HCT116 (cell line): ENCODE data around the gene ST7L. TPM values are rescaled to one million over a fixed set of nuclear protein-coding genes. Genes with fewer than 3 reads are reported as not detected.

ENCODE experiments used
- ATAC-seq: fragments of 200-7000 bp; cut with Tn5 transposase; 2 replicates; pipeline ENCODE4 v1.9.1; 2020; ENCODE audit warnings: mild to moderate bottlenecking, moderate library complexity
- BruUV-seq: library from RNA; stranded (reverse); fragments of 400-500 nt; replicated peaks from 2 replicates; lab custom pipeline; 2021; lab: Mats Ljungman, UMichigan
- CTCF ChIA-PET: fragments of 300-600 bp; sonication (Branson Sonifier 250); formaldehyde crosslinking; loops from one replicate; lab custom pipeline; 2021; ENCODE audit warnings: antibody characterized with exemption; lab: Charles Lee
- POLR2A ChIA-PET: fragments of 300-600, 350-600 bp; sonication (Branson Sonifier 250); formaldehyde crosslinking; loops from one replicate; lab custom pipeline; 2021; ENCODE audit warnings: antibody characterized with exemption; lab: Charles Lee
- RAD21 ChIA-PET, 2 experiments: fragments of 300-600 bp; sonication (Branson Sonifier 250); formaldehyde crosslinking; loops; one replicate each; lab custom pipeline; 2023; ENCODE audit warnings: low total read pairs in 2 of 2; ENCODE audit not compliant: uncharacterized antibody in 2 of 2, unreplicated experiment in 2 of 2, low non-redundant PET in 1 of 2; lab: Charles Lee
- DNase-seq: peaks from one replicate; pipeline ENCODE4 v3.0.0-alpha.2; 2010; ENCODE audit warnings: low read depth, low spot score
- H2AFZ ChIP-seq: fragments of 200-600 bp; shearing (Covaris generic), sonication (generic); 2 replicates; pipeline ENCODE4 v1.6.1; 2017; ENCODE audit warnings: low read depth, mixed run types, mixed read lengths, antibody characterized with exemption, low read length; ENCODE audit not compliant: poor library complexity, severe bottlenecking
- H3K27ac ChIP-seq: 2 replicates; pipeline ENCODE4 v1.5.1; 2012; ENCODE audit warnings: low read depth, low read length
- H3K27me3 ChIP-seq: fragments of 200-600 bp; sonication (generic); 2 replicates; pipeline ENCODE4 v1.6.1; 2016; ENCODE audit warnings: mixed run types, low read length, mixed read lengths; ENCODE audit not compliant: insufficient read depth
- H3K36me3 ChIP-seq, 2 experiments: fragments of 200-500 bp in 1 of 2; fragments of 200-600 bp in 1 of 2; sonication (Bioruptor generic) in 1 of 2; sonication (generic) in 1 of 2; 2 replicates each; pipeline versions ENCODE4 v1.5.1 to v1.6.1; 2014 to 2016; ENCODE audit warnings: low read length in 2 of 2, inconsistent platforms in 1 of 2, mixed read lengths in 1 of 2, mixed run types in 1 of 2; ENCODE audit not compliant: insufficient read depth in 2 of 2, control insufficient read depth in 1 of 2
- H3K4me1 ChIP-seq, 2 experiments: fragments of 200-600 bp in 1 of 2; sonication (generic) in 1 of 2; 2 replicates each; pipeline versions ENCODE4 v1.5.1 to v1.6.1; 2012 to 2017; ENCODE audit warnings: low read length in 2 of 2, inconsistent platforms in 1 of 2, mild to moderate bottlenecking in 1 of 2, mixed read lengths in 1 of 2, mixed run types in 1 of 2, moderate library complexity in 1 of 2; ENCODE audit not compliant: insufficient read depth in 2 of 2, control insufficient read depth in 1 of 2
- H3K4me2 ChIP-seq: fragments of 200-600 bp; sonication (generic); 2 replicates; pipeline ENCODE4 v1.6.1; 2017; ENCODE audit warnings: mixed run types, low read length, mixed read lengths
- H3K4me3 ChIP-seq, 2 experiments: fragments of 200-600 bp in 1 of 2; sonication (generic) in 1 of 2; replicated peaks in 1 of 2; 2 replicates each; pipeline ENCODE4 v1.5.1; 2011 to 2016; ENCODE audit warnings: low read length in 2 of 2, control low read depth in 1 of 2, low read depth in 1 of 2, mild to moderate bottlenecking in 1 of 2, mixed read lengths in 1 of 2, mixed run types in 1 of 2
- H3K79me2 ChIP-seq: fragments of 200-600 bp; sonication (generic); 2 replicates; pipeline ENCODE4 v1.6.1; 2017; ENCODE audit warnings: mild to moderate bottlenecking, mixed run types, low read length, moderate library complexity, mixed read lengths; ENCODE audit not compliant: insufficient read depth
- H3K9ac ChIP-seq: fragments of 200-600 bp; sonication (generic); 2 replicates; pipeline ENCODE4 v1.6.1; 2016; ENCODE audit warnings: low read length, mixed read lengths
- H3K9me2 ChIP-seq: fragments of 200-600 bp; sonication (generic), shearing (Covaris generic); 2 replicates; pipeline ENCODE4 v1.6.1; 2017; ENCODE audit warnings: mixed run types, mild to moderate bottlenecking, moderate library complexity; ENCODE audit not compliant: insufficient read depth
- H3K9me3 ChIP-seq, 2 experiments: fragments of 200-500 bp in 1 of 2; fragments of 200-600 bp in 1 of 2; sonication (Bioruptor generic) in 1 of 2; sonication (generic) in 1 of 2; 2 replicates each; pipeline ENCODE4 v1.6.1; 2014 to 2017; ENCODE audit warnings: low read length in 2 of 2, mixed read lengths in 2 of 2, inconsistent platforms in 1 of 2, low read depth in 1 of 2, mild to moderate bottlenecking in 1 of 2, mixed run types in 1 of 2, moderate library complexity in 1 of 2; ENCODE audit not compliant: control insufficient read depth in 1 of 2, insufficient read depth in 1 of 2
- H4K20me1 ChIP-seq: fragments of 200-600 bp; sonication (generic), shearing (Covaris generic); 2 replicates; pipeline ENCODE4 v1.6.1; 2017; ENCODE audit warnings: mixed run types, mild to moderate bottlenecking, moderate library complexity; ENCODE audit not compliant: insufficient read depth
- ATF3 ChIP-seq: IDR thresholded peaks from 2 replicates; pipeline ENCODE4 v1.6.1; 2012
- CBX3 ChIP-seq: IDR thresholded peaks from 2 replicates; pipeline ENCODE4 v1.6.1; 2012; ENCODE audit warnings: low read depth
- CEBPB ChIP-seq: IDR thresholded peaks from 2 replicates; pipeline ENCODE4 v1.6.1; 2012; ENCODE audit warnings: low read depth
- CTCF ChIP-seq, 3 experiments: fragments of 200-600 bp in 1 of 3; sonication (generic) in 1 of 3; IDR thresholded peaks in 2 of 3; conservative IDR thresholded peaks in 1 of 3; 2 replicates each; pipeline ENCODE4 v1.5.1; 2012 to 2017; ENCODE audit warnings: low read depth in 2 of 3, low read length in 2 of 3, antibody characterized with exemption in 1 of 3, borderline replicate concordance in 1 of 3, control low read depth in 1 of 3, mild to moderate bottlenecking in 1 of 3, mixed read lengths in 1 of 3, mixed run types in 1 of 3, moderate library complexity in 1 of 3; ENCODE audit not compliant: insufficient read depth in 1 of 3
- EZH2 ChIP-seq: fragments of 200-600 bp; sonication (generic); IDR thresholded peaks from 2 replicates; pipeline ENCODE4 v1.6.1; 2017; ENCODE audit warnings: antibody characterized with exemption, mixed run types
- FOSL1 ChIP-seq: IDR thresholded peaks from 2 replicates; pipeline ENCODE4 v1.6.1; 2012; ENCODE audit warnings: low read depth
- JUND ChIP-seq: IDR thresholded peaks from 2 replicates; pipeline ENCODE4 v1.6.1; 2012
- MAX ChIP-seq: IDR thresholded peaks from 2 replicates; pipeline ENCODE4 v1.6.1; 2012
- POLR2A ChIP-seq: IDR thresholded peaks from 2 replicates; pipeline ENCODE4 v1.7.0; 2011; ENCODE audit warnings: borderline replicate concordance; ENCODE audit not compliant: insufficient read depth, insufficient read length; ENCODE audit errors: extremely low read depth
- RAD21 ChIP-seq: IDR thresholded peaks from 2 replicates; pipeline ENCODE4 v1.6.1; 2012; ENCODE audit warnings: low read depth, mild to moderate bottlenecking
- SIN3A ChIP-seq: IDR thresholded peaks from 2 replicates; pipeline ENCODE4 v1.6.1; 2012; ENCODE audit warnings: low read depth
- SP1 ChIP-seq: IDR thresholded peaks from 2 replicates; pipeline ENCODE4 v1.6.1; 2012; ENCODE audit warnings: low read depth
- SRF ChIP-seq: IDR thresholded peaks from 2 replicates; pipeline ENCODE4 v1.6.1; 2012; ENCODE audit warnings: low read depth
- TCF7L2 ChIP-seq: IDR thresholded peaks from 2 replicates; pipeline ENCODE4 v1.7.0; 2011; ENCODE audit warnings: borderline replicate concordance, inconsistent platforms; ENCODE audit not compliant: insufficient read depth, insufficient read length; ENCODE audit errors: extremely low read depth
- YY1 ChIP-seq: IDR thresholded peaks from 2 replicates; pipeline ENCODE4 v1.6.1; 2011; ENCODE audit warnings: low read length, low read depth, moderate library complexity, mild to moderate bottlenecking; ENCODE audit not compliant: insufficient replicate concordance; ENCODE audit errors: extremely low read depth
- ZBTB33 ChIP-seq: IDR thresholded peaks from 2 replicates; pipeline ENCODE4 v1.6.1; 2011; ENCODE audit warnings: mild to moderate bottlenecking, low read length, moderate library complexity; ENCODE audit not compliant: insufficient replicate concordance; ENCODE audit errors: extremely low read depth
- ZFX ChIP-seq: fragments of 450-650 bp; IDR thresholded peaks from 2 replicates; pipeline ENCODE4 v1.6.1; 2017
- ZNF274 ChIP-seq: fragments of 200-500 bp; sonication (Bioruptor generic); IDR thresholded peaks from 2 replicates; pipeline ENCODE4 v1.6.1; 2014; ENCODE audit warnings: mild to moderate bottlenecking, low read depth, low read length, inconsistent platforms
- intact Hi-C: fragments of 100-400 bp; cut with micrococcal nuclease; formaldehyde crosslinking; loops from 2 replicates; pipeline ENCODE4 v1.10.0; 2022
- total RNA-seq: library from RNA; stranded (reverse); gene quantifications from one replicate; pipeline ENCODE4 v1.2.1, GENCODE V29; 2021; ENCODE audit not compliant: unreplicated experiment

The ST7L gene
- total RNA-seq, 1 experiment from 2014 or later: 19.9 TPM

- H3K27ac ChIP-seq: no peak overlapping the region
- DNase-seq: no peak
- H3K36me3 ChIP-seq: no peaks in the 10 kb centered on the region
- TF ChIP-seq SP1: no peak
- TF ChIP-seq POLR2A: no peak
- no peak for TF ChIP-seq MAX
- TF ChIP-seq ZFX: no peak
- TF ChIP-seq ZNF274: no peak
- no peak for TF ChIP-seq EZH2
- TF ChIP-seq SRF: no peak
- no peak for TF ChIP-seq ZBTB33
- no peak for TF ChIP-seq RAD21
- TF ChIP-seq CEBPB: no peak
- no peak for TF ChIP-seq JUND
- no peak for TF ChIP-seq YY1
- no peak for TF ChIP-seq ATF3
- no peak for TF ChIP-seq SIN3A
- TF ChIP-seq FOSL1: no peak
- no peak for TF ChIP-seq TCF7L2
- TF ChIP-seq CTCF (IDR thresholded peaks at IDR 0.05 in 2 of 3, conservative IDR thresholded peaks at IDR 0.05 in 1 of 3; ENCODE audit: borderline replicate concordance in 1 of 3, insufficient read depth in 1 of 3, low read depth in 2 of 3, low read length in 2 of 3): no peak
- TF ChIP-seq CBX3: no peak
- BruUV-seq: no TSS peak
- intact Hi-C loops: loop anchor here (10.0 kb wide), 1 partner anchor 105 kb away; the partner anchor contains the start of genes CAPZA1 and ST7L
- no peaks in the 10 kb centered on the region for H3K9me3 ChIP-seq
- no peak overlapping the region for H3K9ac ChIP-seq
- no peak for ATAC-seq
- POLR2A ChIA-PET: no interaction called here
- H3K4me1 ChIP-seq: peaks cover 9 to 17% of the 10 kb centered on the region in 2 experiments; a peak in 3 of 4 replicates
- H2AFZ ChIP-seq: no peak overlapping the region
- H4K20me1 ChIP-seq: no peaks in the 10 kb centered on the region
- CTCF ChIA-PET: no interaction called here
- RAD21 ChIA-PET: no interaction called here
- no peaks in the 10 kb centered on the region for H3K79me2 ChIP-seq
- H3K4me2 ChIP-seq: no peak overlapping the region
- H3K9me2 ChIP-seq: no peaks in the 10 kb centered on the region
- H3K4me3 ChIP-seq: no peak overlapping the region
- H3K27me3 ChIP-seq: no peaks in the 10 kb centered on the region
These were observed 109.2 kb downstream of the ST7L start for GRCh38 chr1:112509660-112510178.
